HepG2 (cell line): Measurements from ENCODE around the gene FBXW12. TPM values are rescaled to one million over a fixed set of nuclear protein-coding genes. Genes with fewer than 3 reads are reported as not detected.

Source experiments
- GLI4 ChIP-seq: sonication (generic); formaldehyde crosslinking; IDR thresholded peaks from 2 replicates; pipeline ENCODE4 v1.5.1; 2020; ENCODE audit warnings: missing genetic modification reagents, mild to moderate bottlenecking, moderate library complexity, borderline replicate concordance
- GTF3A ChIP-seq: sonication (generic); formaldehyde crosslinking; conservative IDR thresholded peaks from 2 replicates; pipeline ENCODE4 v1.4.0; 2020; ENCODE audit warnings: mild to moderate bottlenecking, missing genetic modification reagents
- MIXL1 ChIP-seq: IDR thresholded peaks from 2 replicates; pipeline ENCODE4 v1.6.1; 2016
- NONO ChIP-seq, 2 experiments: fragments of 450-650 bp in 1 of 2; sonication (generic) in 1 of 2; formaldehyde crosslinking in 1 of 2; IDR thresholded peaks in 1 of 2; conservative IDR thresholded peaks in 1 of 2; 2 replicates each; pipeline versions ENCODE4 v1.6.1 to v1.8.0; 2017 to 2022; ENCODE audit warnings: mild to moderate bottlenecking in 1 of 2, missing genetic modification reagents in 1 of 2, moderate library complexity in 1 of 2
- NR3C1 ChIP-seq: sonication (generic); formaldehyde crosslinking; IDR thresholded peaks from 2 replicates; pipeline ENCODE4 v1.4.0; 2020; ENCODE audit warnings: missing genetic modification reagents
- PBX2 ChIP-seq: IDR thresholded peaks from 2 replicates; pipeline ENCODE4 v1.6.1; 2016; ENCODE audit warnings: control low read depth
- REXO4 ChIP-seq: sonication (generic); formaldehyde crosslinking; IDR thresholded peaks from 2 replicates; pipeline ENCODE4 v1.8.0; 2022; ENCODE audit warnings: missing genetic modification reagents, mild to moderate bottlenecking, borderline replicate concordance
- TEF ChIP-seq: sonication (generic); formaldehyde crosslinking; IDR thresholded peaks from 2 replicates; pipeline ENCODE4 v1.5.0; 2020; ENCODE audit warnings: missing genetic modification reagents
- TERF1 ChIP-seq: sonication (generic); formaldehyde crosslinking; IDR thresholded peaks from 2 replicates; pipeline ENCODE4 v1.8.0; 2022; ENCODE audit warnings: mild to moderate bottlenecking, missing genetic modification reagents, moderate library complexity
- ZBTB33 ChIP-seq: sonication (generic); formaldehyde crosslinking; IDR thresholded peaks from 2 replicates; pipeline ENCODE4 v1.4.0; 2020; ENCODE audit warnings: missing genetic modification reagents
- ZNF142 ChIP-seq: sonication (generic); formaldehyde crosslinking; IDR thresholded peaks from 2 replicates; pipeline ENCODE4 v1.4.0; 2020; ENCODE audit warnings: missing genetic modification reagents
- ZNF18 ChIP-seq: sonication (generic); formaldehyde crosslinking; IDR thresholded peaks from 2 replicates; pipeline ENCODE4 v1.8.0; 2022; ENCODE audit warnings: mild to moderate bottlenecking, missing genetic modification reagents; ENCODE audit not compliant: insufficient replicate concordance
- ZNF550 ChIP-seq: sonication (generic); formaldehyde crosslinking; IDR thresholded peaks from 2 replicates; pipeline ENCODE4 v1.4.0; 2020; ENCODE audit warnings: mild to moderate bottlenecking, missing genetic modification reagents, borderline replicate concordance
- polyA plus RNA-seq, 8 experiments: library from polyadenylated mRNA; depleted of rRNA in 3 of 8; stranded (reverse) in 7 of 8; unstranded in 1 of 8; fragments of >200 nt; fragmentation: Illumina TruSeq in 4 of 8; extraction: Trizol in 4 of 8; gene quantifications; 2 replicates each; pipeline versions ENCODE4 v1.2.1 to v1.2.3, GENCODE V29; 2011 to 2016; ENCODE audit warnings: low read depth in 4 of 8, missing spikeins in 1 of 8, mixed read lengths in 1 of 8; ENCODE audit not compliant: insufficient read depth in 1 of 8
- total RNA-seq, 5 experiments: library from RNA; depleted of rRNA; stranded (reverse); fragments of >200 nt; fragmentation: Illumina TruSeq; extraction: Trizol; gene quantifications; 2 replicates each; pipeline ENCODE4 v1.2.3, GENCODE V29; 2016; ENCODE audit warnings: low read depth in 1 of 5
- TF ChIP-seq, protein P1 (sequence below): sonication (generic); formaldehyde crosslinking; IDR thresholded peaks from 2 replicates; pipeline ENCODE4 v1.9.0; 2021; ENCODE audit warnings: missing genetic modification reagents, mild to moderate bottlenecking, borderline replicate concordance

Gene FBXW12
- total and polyA plus RNA-seq, 2 of the 13 experiments (the other 11 are each of a cell fraction or from before 2014, with no cell fraction given), result not detected

DNA sequence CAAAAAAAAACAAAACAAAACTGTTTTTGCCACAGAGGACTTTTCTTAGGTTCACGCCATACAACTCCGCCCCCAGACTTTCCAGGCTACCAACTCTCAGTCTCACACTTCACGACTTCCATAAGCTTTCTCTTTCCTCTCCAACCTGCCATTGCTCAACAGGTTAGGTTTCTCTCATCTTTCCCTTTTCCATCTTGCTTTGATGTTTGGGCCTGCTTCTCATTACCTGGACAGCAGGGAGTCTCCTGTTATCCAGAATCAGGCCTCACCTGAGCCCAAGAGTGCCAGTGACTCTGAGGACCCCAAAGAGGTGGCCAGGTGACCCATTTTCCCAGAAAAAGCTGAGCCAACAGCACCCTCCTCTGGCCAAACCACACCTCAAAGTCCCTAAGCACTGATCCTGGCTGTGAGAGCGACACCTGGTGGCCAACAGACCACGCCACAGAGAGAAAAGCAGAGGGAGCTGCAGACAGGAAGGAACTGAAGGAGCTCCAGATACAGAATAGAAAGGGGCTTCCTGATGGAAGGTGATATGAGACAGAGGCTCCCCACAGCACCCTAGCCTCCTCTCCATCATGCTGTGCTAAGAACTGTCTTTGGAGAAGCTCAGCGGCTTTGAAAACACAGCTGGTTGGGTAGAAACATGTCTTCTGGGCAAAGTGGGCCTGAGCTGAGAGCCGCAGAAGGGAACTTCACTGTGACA lies 63.9 kb downstream of the FBXW12 start (continued):
- TF ChIP-seq ZNF142 (CRISPR knock-in tag) (no peak), ZBTB33 (CRISPR knock-in tag) (peak; percentile 73), ZNF550 (CRISPR knock-in tag) (no peak), ZNF18 (no peak), TEF (no peak), MIXL1 (no peak), GTF3A (CRISPR knock-in tag) (no peak), NR3C1 (CRISPR knock-in tag) (no peak), NONO (IDR thresholded peaks at IDR 0.05) (no peak), NONO (CRISPR knock-in tag; conservative IDR thresholded peaks at IDR 0.05) (peak; percentile 67; the same call in 1 of the 2 replicates), TERF1 (CRISPR knock-in tag) (no peak), PBX2 (CRISPR knock-in tag) (no peak), REXO4 (no peak), GLI4 (CRISPR knock-in tag) (no peak)
- TF ChIP-seq, protein P1, sequence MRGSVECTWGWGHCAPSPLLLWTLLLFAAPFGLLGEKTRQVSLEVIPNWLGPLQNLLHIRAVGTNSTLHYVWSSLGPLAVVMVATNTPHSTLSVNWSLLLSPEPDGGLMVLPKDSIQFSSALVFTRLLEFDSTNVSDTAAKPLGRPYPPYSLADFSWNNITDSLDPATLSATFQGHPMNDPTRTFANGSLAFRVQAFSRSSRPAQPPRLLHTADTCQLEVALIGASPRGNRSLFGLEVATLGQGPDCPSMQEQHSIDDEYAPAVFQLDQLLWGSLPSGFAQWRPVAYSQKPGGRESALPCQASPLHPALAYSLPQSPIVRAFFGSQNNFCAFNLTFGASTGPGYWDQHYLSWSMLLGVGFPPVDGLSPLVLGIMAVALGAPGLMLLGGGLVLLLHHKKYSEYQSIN (CRISPR knock-in tag), result no peak
